ENCODE results near the gene PLSCR1.
A peak's percentile ranks its signal among the peaks of the same experiment; 100 is the strongest.

Gene PLSCR1

DNA sequence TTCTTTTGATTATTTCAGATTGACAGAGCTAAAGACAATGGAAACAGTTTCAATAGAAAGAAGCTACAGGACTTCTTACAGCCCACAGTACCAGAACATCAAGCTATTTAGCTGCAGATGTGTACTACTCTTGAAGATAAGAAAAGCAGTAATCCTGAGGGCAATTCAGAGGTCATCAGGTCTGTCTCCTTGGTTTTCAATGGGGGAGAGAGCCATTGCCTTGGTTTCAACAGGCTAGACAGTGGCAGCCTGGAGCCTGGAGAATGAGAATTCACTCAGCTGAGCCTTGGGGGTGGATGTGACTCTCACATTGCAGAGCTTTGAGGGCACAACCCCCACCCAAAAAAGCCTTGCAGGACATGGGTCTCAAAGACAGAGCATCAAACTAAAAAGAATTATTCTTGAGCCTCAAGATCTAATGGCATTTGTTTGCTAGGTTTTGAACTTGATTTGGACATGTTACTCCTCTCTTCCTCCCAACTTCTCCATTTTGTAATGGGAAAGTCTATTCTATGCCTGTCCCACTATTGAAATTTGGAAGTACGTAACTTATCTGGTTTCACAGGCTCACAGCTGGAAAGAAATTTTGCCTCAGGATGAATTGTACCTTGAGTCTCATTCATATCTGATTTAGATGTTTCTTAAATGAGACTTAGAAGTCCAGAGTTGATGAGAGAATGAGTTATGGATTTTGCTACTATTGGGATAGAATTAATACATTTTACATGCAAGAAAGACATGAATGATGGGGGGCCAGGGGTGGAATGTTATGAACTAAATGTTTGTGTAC is 36.9 kb downstream of the PLSCR1 start:
- Histone ChIP-seq H3K36me3 (ENCODE audit: control insufficient read depth in 1 of 2, insufficient read depth in 2 of 2, low read depth in 1 of 2, low read length in 2 of 2) (peaks cover 0 to 2% of the 10 kb centered on the region in 2 experiments), H2AK5ac (ENCODE audit: low read length, severe bottlenecking) (peak overlapping the region; percentile 99), H3K27ac (ENCODE audit: low read length, poor library complexity, severe bottlenecking) (peak overlapping the region; percentile 97), H3K27me3 (ENCODE audit: control insufficient read depth in 1 of 2, insufficient read depth in 1 of 2, low read length in 2 of 2) (no peaks in the 10 kb centered on the region), H3K14ac (ENCODE audit: low read length in 2 of 2) (no peak overlapping the region), H2BK12ac (ENCODE audit: low read length in 2 of 2) (peak overlapping the region; percentile 65 to 94), H4K8ac (ENCODE audit: low read length) (peak overlapping the region; percentile 50), H3K79me1 (replicated peaks; ENCODE audit: low read length, poor library complexity, severe bottlenecking) (no peaks in the 10 kb centered on the region), H2AFZ (ENCODE audit: low read depth, low read length) (no peak overlapping the region), H3K4me3 (ENCODE audit: insufficient read depth in 1 of 2, low read depth in 1 of 2, low read length in 2 of 2) (no peak overlapping the region), H3K18ac (ENCODE audit: low read depth in 1 of 2, low read length in 2 of 2) (peak overlapping the region; percentile 82 to 87), H3K9ac (ENCODE audit: low read length) (no peak overlapping the region), H3K4me2 (ENCODE audit: low read length, poor library complexity, severe bottlenecking) (no peak overlapping the region), H4K91ac (ENCODE audit: low read length) (peak overlapping the region; percentile 65), H2BK15ac (ENCODE audit: low read depth, poor library complexity, severe bottlenecking) (no peak overlapping the region), H2BK120ac (ENCODE audit: low read depth, low read length) (peak overlapping the region; percentile 95), H3K4ac (ENCODE audit: low read depth in 1 of 2, low read length in 2 of 2) (peak overlapping the region; percentile 57 to 89), H3K23ac (ENCODE audit: low read length in 2 of 2) (no peak overlapping the region), H2BK5ac (ENCODE audit: low read depth, low read length, poor library complexity, severe bottlenecking) (peak overlapping the region; percentile 78), H3K9me3 (ENCODE audit: control insufficient read depth, low read length) (no peaks in the 10 kb centered on the region), H3K4me1 (ENCODE audit: control insufficient read depth, insufficient read depth, low read depth, low read length) (peaks cover 11% of the 10 kb centered on the region)
- no peak for DNase-seq
- 100% methylated on average over 1 of the region's 1 CpG for WGBS

GRCh38 chr3:146505516-146505915 is 38.9 kb downstream of the PLSCR1 start:
- Histone ChIP-seq H2BK15ac (ENCODE audit: low read depth, poor library complexity, severe bottlenecking) (no peak overlapping the region), H3K23ac (ENCODE audit: low read length in 2 of 2) (no peak overlapping the region), H3K4me3 (ENCODE audit: insufficient read depth in 1 of 2, low read depth in 1 of 2, low read length in 2 of 2) (no peak overlapping the region), H3K14ac (ENCODE audit: low read length in 2 of 2) (no peak overlapping the region), H2AK5ac (ENCODE audit: low read length, severe bottlenecking) (no peak overlapping the region), H2AFZ (ENCODE audit: low read depth, low read length) (no peak overlapping the region), H3K9me3 (ENCODE audit: control insufficient read depth, low read length) (no peaks in the 10 kb centered on the region), H4K8ac (ENCODE audit: low read length) (no peak overlapping the region), H2BK12ac (ENCODE audit: low read length in 2 of 2) (no peak overlapping the region), H3K27me3 (ENCODE audit: control insufficient read depth in 1 of 2, insufficient read depth in 1 of 2, low read length in 2 of 2) (no peaks in the 10 kb centered on the region), H3K4me2 (ENCODE audit: low read length, poor library complexity, severe bottlenecking) (no peak overlapping the region), H3K4ac (ENCODE audit: low read depth in 1 of 2, low read length in 2 of 2) (no peak overlapping the region), H3K18ac (ENCODE audit: low read depth in 1 of 2, low read length in 2 of 2) (no peak overlapping the region), H3K27ac (ENCODE audit: low read length, poor library complexity, severe bottlenecking) (no peak overlapping the region), H2BK5ac (ENCODE audit: low read depth, low read length, poor library complexity, severe bottlenecking) (no peak overlapping the region), H2BK120ac (ENCODE audit: low read depth, low read length) (no peak overlapping the region), H3K79me1 (replicated peaks; ENCODE audit: low read length, poor library complexity, severe bottlenecking) (no peaks in the 10 kb centered on the region), H4K91ac (ENCODE audit: low read length) (no peak overlapping the region), H3K36me3 (ENCODE audit: control insufficient read depth in 1 of 2, insufficient read depth in 2 of 2, low read depth in 1 of 2, low read length in 2 of 2) (no peaks in the 10 kb centered on the region), H3K9ac (ENCODE audit: low read length) (no peak overlapping the region), H3K4me1 (ENCODE audit: control insufficient read depth, insufficient read depth, low read depth, low read length) (peaks cover 8% of the 10 kb centered on the region)
- peak; percentile 51 for DNase-seq
- no CpG with 5 or more reads among the region's 1 CpG for WGBS

DNA sequence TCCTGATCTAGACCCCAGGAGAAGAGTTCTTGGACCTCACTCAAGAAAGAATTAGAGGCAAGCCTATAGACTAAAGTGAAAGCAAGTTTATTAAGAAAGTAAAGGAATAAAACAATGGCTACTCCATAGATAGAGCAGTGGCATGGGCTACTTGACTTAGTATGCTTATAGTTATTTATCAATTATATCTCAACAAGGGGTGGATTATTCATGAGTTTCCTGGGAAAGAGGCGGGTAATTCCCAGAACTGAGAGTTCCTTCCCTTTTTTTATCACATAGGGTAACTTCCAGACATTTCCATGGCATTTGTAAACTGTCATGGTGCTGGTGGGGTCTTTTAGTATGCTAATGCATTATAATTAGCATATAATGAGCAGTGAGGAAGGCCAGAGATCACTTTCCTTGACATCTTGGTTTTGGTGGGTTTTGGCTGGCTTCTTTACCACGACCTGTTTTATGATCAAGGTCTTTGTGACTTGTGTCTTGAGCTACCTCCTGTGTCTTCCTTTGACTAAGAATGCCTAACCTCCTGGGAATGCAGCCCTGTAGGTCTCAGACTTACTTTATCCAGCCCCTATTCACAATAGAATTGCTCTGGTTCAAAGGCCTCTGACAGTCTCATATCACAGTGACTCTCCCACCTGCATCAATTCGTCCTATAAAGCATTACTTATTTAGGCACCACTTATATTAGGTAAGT is 39.8 kb downstream of the PLSCR1 start:
- Histone ChIP-seq H3K27ac (ENCODE audit: low read length, poor library complexity, severe bottlenecking) (peak overlapping the region; percentile 87), H2BK12ac (ENCODE audit: low read length in 2 of 2) (peak overlapping the region in 1 of 2 experiments; percentile 63), H3K79me1 (replicated peaks; ENCODE audit: low read length, poor library complexity, severe bottlenecking) (no peaks in the 10 kb centered on the region), H3K27me3 (ENCODE audit: control insufficient read depth in 1 of 2, insufficient read depth in 1 of 2, low read length in 2 of 2) (no peaks in the 10 kb centered on the region), H2BK5ac (ENCODE audit: low read depth, low read length, poor library complexity, severe bottlenecking) (no peak overlapping the region), H3K18ac (ENCODE audit: low read depth in 1 of 2, low read length in 2 of 2) (peak overlapping the region in 1 of 2 experiments; percentile 34), H3K9me3 (ENCODE audit: control insufficient read depth, low read length) (no peaks in the 10 kb centered on the region), H3K4ac (ENCODE audit: low read depth in 1 of 2, low read length in 2 of 2) (peak overlapping the region in 1 of 2 experiments; percentile 82), H4K8ac (ENCODE audit: low read length) (no peak overlapping the region), H3K36me3 (ENCODE audit: control insufficient read depth in 1 of 2, insufficient read depth in 2 of 2, low read depth in 1 of 2, low read length in 2 of 2) (no peaks in the 10 kb centered on the region), H2BK15ac (ENCODE audit: low read depth, poor library complexity, severe bottlenecking) (no peak overlapping the region), H2AFZ (ENCODE audit: low read depth, low read length) (no peak overlapping the region), H3K4me1 (ENCODE audit: control insufficient read depth, insufficient read depth, low read depth, low read length) (peaks cover 8% of the 10 kb centered on the region), H3K4me2 (ENCODE audit: low read length, poor library complexity, severe bottlenecking) (no peak overlapping the region), H2AK5ac (ENCODE audit: low read length, severe bottlenecking) (peak overlapping the region; percentile 54), H3K23ac (ENCODE audit: low read length in 2 of 2) (no peak overlapping the region), H2BK120ac (ENCODE audit: low read depth, low read length) (no peak overlapping the region), H4K91ac (ENCODE audit: low read length) (no peak overlapping the region), H3K14ac (ENCODE audit: low read length in 2 of 2) (peak overlapping the region in 1 of 2 experiments; percentile 41), H3K9ac (ENCODE audit: low read length) (no peak overlapping the region), H3K4me3 (ENCODE audit: insufficient read depth in 1 of 2, low read depth in 1 of 2, low read length in 2 of 2) (no peak overlapping the region)
- DNase-seq, result peak; percentile 28
- 11% methylated on average over 1 of the region's 3 CpGs for WGBS

GRCh38 chr3:146503461-146504202 is 40.8 kb downstream of the PLSCR1 start:
- Histone ChIP-seq H2BK5ac (ENCODE audit: low read depth, low read length, poor library complexity, severe bottlenecking) (no peak overlapping the region), H2AK5ac (ENCODE audit: low read length, severe bottlenecking) (no peak overlapping the region), H3K79me1 (replicated peaks; ENCODE audit: low read length, poor library complexity, severe bottlenecking) (no peaks in the 10 kb centered on the region), H3K4me3 (ENCODE audit: insufficient read depth in 1 of 2, low read depth in 1 of 2, low read length in 2 of 2) (no peak overlapping the region), H4K8ac (ENCODE audit: low read length) (peak overlapping the region; percentile 35), H3K4me1 (ENCODE audit: control insufficient read depth, insufficient read depth, low read depth, low read length) (peaks cover 8% of the 10 kb centered on the region), H3K9me3 (ENCODE audit: control insufficient read depth, low read length) (no peaks in the 10 kb centered on the region), H3K27ac (ENCODE audit: low read length, poor library complexity, severe bottlenecking) (peak overlapping the region; percentile 87), H4K91ac (ENCODE audit: low read length) (peak overlapping the region; percentile 34), H2BK15ac (ENCODE audit: low read depth, poor library complexity, severe bottlenecking) (no peak overlapping the region), H3K23ac (ENCODE audit: low read length in 2 of 2) (no peak overlapping the region), H3K4ac (ENCODE audit: low read depth in 1 of 2, low read length in 2 of 2) (peak overlapping the region; percentile 24 to 54), H3K36me3 (ENCODE audit: control insufficient read depth in 1 of 2, insufficient read depth in 2 of 2, low read depth in 1 of 2, low read length in 2 of 2) (no peaks in the 10 kb centered on the region), H3K18ac (ENCODE audit: low read depth in 1 of 2, low read length in 2 of 2) (peak overlapping the region; percentile 64 to 81), H3K27me3 (ENCODE audit: control insufficient read depth in 1 of 2, insufficient read depth in 1 of 2, low read length in 2 of 2) (no peaks in the 10 kb centered on the region), H2BK120ac (ENCODE audit: low read depth, low read length) (no peak overlapping the region), H3K9ac (ENCODE audit: low read length) (peak overlapping the region; percentile 31), H2BK12ac (ENCODE audit: low read length in 2 of 2) (no peak overlapping the region), H3K14ac (ENCODE audit: low read length in 2 of 2) (no peak overlapping the region), H3K4me2 (ENCODE audit: low read length, poor library complexity, severe bottlenecking) (no peak overlapping the region), H2AFZ (ENCODE audit: low read depth, low read length) (no peak overlapping the region)
- WGBS, result 41% methylated on average over 12 of the region's 12 CpGs
- peak; percentile 94 for DNase-seq
